CMK (cell line): Measurements from ENCODE around the gene DENND2A.
"Not testable (repeated sequence)": the region's sequence is repeated elsewhere in the genome, so short reads cannot be mapped to it uniquely, and the experiment has no call there.

Experiments
- DNase-seq: peaks from one replicate; pipeline ENCODE4 v3.0.0-alpha.2; 2010; ENCODE audit warnings: low read depth

DENND2A gene

GRCh38 chr7:140587243-140587642, 53.4 kb downstream of the DENND2A start:
- no peak for DNase-seq

DNA sequence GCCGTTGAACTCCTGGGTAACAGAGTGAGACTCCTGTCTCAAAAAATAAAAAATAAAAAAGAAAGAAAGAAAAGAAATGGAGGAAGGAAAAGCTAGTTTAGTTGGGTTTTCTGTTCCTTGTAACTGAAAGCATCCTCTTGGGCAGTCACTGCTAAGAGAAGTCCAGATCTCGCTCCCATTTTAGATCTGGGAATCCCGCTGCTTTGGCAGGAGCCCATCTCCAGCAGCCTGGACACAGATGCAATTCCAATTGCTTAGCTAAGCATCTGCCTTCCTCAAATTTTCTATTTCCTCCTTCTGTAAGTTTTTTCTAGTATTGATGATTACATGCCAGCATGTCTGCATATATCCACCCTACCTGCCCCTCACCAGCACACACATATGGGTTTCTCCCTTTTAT, 54.1 kb downstream of the DENND2A start:
- no peak for DNase-seq

- DNase-seq = no peak
Measured at GRCh38 chr7:140585333-140585732, 55.3 kb downstream of the DENND2A start.

GRCh38 chr7:140584195-140584851, 56.3 kb downstream of the DENND2A start:
- no peak for DNase-seq

DNA sequence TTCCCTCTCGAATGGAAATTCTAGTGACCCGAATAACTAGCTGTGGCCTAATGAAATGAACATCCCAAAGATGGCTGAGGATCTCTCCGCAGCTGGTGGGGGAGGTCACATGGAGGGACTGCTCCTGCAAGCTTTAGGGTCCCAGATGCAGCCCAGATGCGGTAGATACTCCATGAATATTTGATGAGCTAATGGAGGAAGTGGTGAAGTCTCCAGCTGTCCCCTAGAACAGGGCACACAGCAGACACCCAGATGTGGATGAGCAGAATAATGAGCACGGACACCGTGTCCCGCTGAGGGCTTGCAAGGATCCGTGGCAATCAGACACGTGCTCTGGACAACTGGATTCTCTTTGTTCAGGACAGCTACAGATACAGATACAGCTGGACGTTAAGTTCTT, 59.2 kb downstream of the DENND2A start:
- DNase-seq = no peak

DNA sequence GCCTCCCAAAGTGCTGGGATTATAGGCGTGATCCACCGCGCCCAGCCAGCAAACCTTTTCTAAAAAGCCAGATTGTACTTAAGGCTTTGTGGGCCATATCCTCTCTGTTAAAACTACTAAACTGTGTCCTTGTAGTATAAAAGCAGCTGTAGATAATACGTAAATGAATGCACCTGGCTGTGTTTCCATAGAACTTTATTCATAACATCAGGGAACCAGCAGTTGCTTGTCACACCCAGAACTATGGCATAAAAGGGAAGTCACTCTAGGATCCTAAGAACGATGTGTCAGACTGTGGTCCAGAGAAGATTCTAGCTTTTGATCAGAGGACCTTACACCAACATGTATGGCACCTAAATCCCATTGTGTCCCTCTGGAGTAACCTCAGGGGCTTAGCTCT, 63.0 kb downstream of the DENND2A start:
- DNase-seq = no peak

GRCh38 chr7:140576589-140576988, 64.0 kb downstream of the DENND2A start:
- no peak for DNase-seq

- DNase-seq = no peak
Measured at GRCh38 chr7:140571538-140572122, 69.0 kb downstream of the DENND2A start.

GRCh38 chr7:140570120-140570519, 70.5 kb downstream of the DENND2A start:
- no peak for DNase-seq

DNA sequence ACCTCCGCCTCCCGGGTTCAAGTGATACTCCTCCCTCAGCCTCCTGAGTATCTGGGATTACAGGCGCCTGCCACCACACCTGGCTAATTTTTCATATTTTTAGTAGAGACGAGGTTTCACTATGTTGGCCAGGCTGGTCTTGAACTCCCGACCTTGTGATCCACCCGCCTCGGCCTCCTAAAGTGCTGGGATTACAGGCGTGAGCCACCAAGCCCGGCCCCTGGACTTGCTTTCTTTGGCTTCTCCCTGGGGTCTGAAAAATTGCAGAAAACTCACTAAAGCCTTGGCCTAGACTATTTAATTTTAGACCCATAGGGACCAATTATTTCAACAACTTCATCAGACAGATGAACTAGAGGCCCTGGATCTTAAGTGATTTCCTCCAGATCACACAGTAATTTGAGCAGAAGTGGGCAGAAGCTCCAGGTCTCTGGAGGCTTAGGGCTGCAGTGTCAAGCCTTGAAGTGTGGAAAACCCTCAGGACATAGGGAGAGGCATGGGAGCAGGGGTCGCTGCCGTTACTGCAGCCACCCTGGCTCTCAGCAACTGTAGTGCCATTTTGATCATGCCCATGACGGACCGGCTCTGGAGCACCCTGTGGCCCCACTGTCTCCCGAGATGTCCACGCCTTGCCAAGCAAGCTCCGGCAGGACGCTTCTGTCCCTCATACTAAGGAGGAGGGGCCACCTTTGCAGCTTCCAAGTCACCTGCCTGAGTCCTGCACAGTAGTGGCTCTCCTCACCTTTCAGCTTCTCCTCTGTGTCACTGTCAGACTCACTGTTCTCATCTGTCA, 72.4 kb downstream of the DENND2A start:
- no peak for DNase-seq

- DNase-seq = not testable (repeated sequence)
Measured at GRCh38 chr7:140566186-140566585, 74.4 kb downstream of the DENND2A start.

DNA sequence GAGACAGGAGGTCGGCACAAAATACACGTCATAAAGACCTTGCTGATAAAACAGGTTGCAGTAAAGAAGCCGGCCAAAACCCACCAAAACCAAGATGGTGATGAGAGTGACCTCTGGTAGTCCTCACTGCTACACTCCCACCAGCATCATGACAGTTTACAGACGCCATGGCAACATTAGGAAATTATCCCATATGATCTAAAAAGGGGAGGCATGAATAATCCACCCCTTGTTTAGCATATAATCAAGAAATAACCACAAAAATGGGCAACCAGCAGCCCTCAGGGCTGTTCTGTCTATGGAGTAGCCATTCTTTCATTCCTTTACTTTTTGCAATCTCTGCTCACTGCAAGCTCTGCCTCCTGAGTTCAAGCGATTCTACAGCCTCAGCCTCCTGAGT, 74.9 kb downstream of the DENND2A start:
- not testable (repeated sequence) for DNase-seq

DNA sequence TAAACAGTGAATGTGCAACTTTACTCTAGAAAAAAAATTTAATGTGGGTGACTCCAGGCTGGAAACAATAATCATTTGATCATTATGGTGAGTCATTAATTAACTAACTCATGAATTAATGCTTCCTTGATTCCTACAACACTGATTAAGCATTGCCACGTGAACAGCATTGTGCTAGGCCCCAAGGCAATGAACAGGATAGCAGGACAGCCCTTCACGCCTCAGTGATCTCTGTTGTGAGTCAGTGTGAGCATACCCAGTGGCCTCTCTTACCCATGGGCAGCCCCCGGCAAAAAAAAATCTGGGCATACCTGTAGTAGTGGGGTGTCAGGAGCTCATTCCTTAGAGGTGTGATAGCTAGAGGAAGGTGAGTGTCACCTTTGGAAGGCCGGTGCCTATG, 76.0 kb downstream of the DENND2A start:
- no peak for DNase-seq

GRCh38 chr7:140562926-140563481, 77.6 kb downstream of the DENND2A start:
- DNase-seq = no peak

- DNase-seq = no peak
Measured at GRCh38 chr7:140559410-140559809, 81.2 kb downstream of the DENND2A start.

DNA sequence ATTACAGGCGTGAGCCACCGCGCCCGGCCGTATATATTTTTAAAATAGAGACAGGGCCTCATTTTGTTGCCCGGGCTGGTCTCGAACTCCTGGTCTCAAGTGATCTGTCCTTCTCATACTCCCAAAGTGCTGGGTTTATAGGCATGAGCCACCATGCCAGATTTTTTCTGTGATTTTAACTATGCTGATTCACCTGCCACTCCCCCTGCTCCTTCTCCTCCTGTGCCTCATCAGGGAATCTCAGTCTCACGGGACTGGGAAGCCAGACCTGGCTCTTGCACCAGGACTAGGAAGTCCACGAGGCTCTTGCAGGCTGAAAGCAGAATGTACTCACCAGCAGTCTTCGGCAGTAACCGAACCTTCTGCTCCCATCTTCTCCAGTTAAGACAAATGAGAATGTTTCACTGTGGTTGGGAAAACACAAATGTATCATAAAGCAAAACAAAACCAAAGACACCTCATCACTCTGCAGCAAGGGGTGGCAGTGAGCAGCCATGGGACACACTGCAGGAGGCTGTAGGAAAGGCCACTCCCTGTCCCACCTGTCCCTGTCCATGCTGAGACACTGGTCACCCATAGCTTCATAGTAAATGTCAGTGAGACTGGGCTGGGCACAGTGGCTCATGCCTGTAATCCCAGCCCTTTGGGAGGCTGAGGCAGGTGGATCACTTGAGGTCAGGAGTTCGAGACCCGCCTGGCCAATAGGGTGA, 82.6 kb downstream of the DENND2A start:
- DNase-seq = no peak

DNA sequence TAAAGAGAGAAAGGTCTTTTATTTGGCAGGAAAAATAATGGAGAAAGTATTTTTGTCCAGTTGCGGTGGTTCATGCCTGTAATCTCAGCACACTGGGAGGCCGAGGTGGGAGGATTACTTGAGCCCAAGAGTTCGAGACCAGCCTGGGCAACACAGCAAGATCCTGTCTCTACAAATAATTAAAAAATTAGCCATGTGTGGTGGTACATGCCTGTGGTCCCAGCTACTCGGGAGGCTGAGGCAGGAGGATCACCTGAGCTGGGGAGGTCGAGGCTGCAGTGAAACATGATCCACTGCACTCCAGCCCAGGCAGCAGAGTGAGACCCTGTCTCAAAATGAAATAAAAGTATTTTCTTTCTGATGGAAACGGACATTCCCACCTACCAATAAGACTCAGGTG, 83.5 kb downstream of the DENND2A start:
- no peak for DNase-seq

DNA sequence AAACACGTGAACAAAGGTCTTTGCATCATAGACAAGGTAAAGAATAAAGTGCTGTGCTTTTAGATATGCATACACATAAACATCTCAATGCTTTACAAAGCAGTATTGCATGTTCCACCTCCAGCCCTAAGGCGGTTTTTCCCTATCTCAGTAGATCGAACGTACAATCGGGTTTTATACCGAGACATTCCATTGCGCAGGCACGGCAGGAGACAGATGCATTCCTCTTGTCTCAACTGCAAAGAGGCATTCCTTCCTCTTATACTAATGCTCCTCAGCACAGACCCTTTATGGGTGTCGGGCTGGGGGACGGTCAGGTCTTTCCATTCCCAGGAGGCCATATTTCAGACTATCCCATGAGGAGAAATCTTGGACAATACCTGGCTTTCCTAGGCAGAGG, 87.4 kb downstream of the DENND2A start:
- not testable (repeated sequence) for DNase-seq

DNA sequence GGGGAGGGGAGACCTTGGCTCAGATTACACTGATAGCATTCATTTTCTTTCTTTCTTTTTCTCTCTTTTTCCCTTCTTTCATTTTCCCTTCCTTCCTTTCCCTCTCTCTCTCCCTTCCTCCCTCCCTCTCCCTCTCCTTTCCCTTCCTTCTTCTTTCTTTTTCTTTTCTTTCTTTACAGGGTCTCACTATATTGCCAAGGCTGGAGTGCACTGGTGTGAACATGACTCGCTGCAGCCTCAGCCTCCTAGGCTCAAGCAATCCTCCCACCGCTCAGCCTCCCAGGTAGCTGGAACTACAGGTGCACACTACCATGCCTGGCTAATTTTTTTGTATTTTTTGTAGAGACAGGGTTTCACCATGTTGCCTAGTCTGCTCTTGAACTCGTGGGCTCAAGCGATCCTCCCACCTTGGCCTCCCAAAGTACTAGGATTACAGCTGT, 88.4 kb downstream of the DENND2A start:
- no peak for DNase-seq

DNA sequence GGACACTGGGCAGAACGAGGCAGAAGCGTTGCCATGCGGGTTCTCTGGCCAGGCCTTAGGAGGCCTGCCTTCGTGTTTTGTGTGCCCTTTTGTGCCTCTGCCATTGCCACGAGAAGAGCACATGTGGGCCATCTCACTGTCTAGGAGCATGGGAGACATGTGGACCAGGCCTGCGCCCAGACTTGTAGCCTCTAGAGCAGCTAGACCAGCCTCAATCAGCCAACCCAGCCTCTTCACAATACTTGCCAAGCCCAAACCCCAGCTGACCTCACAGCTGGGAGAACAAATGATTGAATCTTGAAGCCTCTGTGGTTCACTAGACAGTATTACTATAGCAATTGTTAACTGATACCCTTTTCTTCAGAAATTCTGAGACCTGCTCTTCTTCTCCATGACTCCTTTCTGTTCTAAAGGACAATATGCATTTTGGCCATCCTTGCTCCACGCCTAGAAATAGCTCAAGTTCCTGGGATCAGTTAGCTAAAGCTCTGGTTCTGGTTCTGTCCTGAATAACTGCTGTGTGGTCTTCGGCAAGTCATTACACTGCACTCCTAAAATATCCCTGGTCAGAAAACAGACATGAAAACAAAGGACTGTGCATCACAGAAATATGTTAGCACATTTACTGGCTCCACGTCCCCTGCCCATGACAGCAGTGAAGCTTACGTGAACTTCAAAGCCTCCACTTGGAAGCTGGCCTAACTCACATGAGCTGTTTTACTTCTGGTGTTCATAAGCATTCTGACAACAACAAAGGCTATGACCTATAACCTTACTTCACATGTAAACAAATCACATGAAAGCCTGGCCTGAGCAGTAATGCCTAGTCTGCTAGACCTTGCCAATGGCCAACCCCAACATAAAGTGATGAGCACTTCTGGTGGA, 89.0 kb downstream of the DENND2A start:
- no peak for DNase-seq

DNA sequence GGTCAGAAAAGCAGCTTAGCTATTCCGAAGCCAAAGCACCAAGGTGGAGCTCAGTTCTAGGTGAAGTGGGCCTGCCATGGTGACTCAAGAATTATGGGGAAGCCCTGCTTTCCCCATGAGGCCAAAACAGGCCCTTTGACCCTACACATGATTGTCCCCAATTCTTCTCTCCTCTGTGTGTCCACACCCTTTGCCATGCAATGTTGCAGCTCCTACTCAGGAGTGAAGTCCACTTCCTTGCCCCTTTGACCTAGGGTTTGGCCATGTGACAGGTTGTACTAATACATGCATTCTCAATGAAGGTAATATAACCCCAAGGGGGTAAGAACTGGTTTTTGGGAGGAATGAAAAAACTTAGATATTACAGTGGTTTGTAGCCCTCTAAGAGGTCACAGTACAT, 93.7 kb downstream of the DENND2A start:
- no peak for DNase-seq
